Activated CD8-positive, alpha-beta memory T cell treated with anti-CD3 and anti-CD28 coated beads for 4 hours (primary cell): ENCODE data around the gene ZBTB7C.

Experiments used
- DNase-seq, 2 donors: peaks; one replicate each; pipeline ENCODE4 v3.0.0-alpha.2; 2020; ENCODE audit warnings: low read depth in 2 of 2

Gene ZBTB7C

GRCh38 chr18:48355276-48356115 lies 53.7 kb downstream of the ZBTB7C start:
- DNase-seq, result no peak

DNA sequence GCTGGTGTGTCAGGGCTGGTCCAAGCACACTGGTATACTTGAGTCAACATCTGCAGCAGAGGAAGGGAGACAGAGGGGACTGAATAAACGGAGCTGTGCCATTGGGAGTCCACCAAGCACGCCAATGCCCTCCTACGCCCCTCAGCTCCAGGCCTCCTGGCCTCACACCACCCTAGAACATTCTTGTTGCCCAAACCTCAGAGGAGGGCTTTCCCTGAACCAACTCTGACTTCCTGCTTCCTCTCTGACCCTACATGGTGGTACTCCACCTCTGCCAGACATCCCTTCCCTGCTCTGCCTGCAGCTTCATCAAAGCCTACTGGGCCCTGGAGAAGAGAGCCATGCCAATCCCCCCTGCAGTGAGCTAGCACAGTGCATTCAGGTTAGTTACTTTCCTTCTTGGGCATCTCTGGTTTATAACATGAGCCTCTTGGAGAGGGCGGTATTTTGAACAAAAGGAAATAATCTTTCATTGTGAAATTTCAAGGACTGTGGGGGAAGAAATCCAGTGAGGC lies 54.4 kb downstream of the ZBTB7C start:
- no peak for DNase-seq

DNA sequence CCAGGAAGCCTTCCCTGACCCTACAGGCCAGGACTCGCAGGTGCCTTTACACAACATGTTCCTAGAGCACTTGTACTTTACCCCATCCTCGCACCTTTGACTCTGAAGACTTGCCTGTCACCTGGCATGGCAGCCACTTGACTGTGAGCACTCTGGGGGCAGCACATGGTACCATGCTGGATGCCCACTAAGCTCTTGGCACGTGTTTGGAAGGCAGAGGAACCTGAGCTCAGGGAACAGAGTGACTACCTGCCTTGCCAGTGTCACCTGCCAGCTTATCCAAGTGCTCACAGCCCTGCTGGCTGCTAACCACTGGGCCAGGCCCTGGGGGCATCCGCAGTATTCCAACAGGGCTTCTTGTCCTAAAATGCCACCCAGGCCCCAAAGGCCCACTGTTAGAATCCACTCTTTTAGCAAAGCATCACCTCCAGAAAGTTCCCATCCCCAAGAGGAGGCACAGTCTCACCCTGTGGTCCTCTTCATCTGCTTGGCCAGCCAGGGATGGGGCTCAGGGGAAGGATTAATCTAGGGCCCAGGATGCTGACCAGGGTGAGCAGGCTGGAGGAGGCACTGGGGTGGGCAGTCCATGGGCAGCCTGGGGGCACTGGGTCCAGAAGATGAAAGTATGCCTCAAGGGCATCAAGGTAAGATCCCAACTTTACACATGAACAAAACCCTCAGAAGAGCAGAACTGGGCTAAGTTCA lies 57.0 kb downstream of the ZBTB7C start:
- DNase-seq, result no peak

DNA sequence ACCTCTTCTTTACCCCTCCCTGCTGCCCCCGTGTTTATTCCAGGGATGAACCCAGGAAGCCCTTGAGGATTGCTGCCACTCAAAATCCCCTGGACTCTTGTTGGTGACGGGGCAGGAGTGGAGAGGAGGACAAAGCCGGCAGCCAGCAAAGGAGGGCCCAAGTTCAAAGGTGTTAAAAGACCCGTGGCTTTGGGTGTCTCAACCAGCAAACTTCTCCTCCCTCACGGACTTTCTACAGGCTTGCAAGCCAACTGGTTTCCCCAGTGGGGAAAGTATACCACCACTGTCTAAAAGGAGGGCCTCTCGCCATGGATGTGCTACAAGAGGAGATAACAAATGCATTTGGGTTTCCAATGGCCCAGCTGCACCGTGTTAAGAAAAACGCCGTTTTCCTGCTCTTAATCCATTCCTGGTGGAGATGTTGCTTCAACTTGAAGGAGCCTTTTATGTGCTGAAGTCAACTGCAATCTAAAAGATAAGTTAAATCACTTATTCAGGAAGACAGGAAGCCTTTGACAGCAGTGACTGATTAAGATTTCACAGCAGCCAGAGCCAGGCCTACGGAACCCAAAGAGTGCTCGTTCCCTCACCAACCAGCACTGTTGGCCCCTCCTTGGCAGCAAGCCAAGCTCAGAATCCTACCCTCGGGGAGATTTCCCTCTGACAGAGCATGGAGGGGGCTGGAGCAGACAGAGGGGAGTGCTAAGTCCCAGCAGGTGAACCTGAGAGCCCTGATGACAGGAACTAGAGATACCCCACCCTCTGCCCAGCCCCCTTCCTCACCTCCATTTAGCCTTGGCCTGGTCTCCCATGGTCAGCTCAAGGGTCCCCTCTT lies 57.8 kb downstream of the ZBTB7C start:
- no peak for DNase-seq

DNA sequence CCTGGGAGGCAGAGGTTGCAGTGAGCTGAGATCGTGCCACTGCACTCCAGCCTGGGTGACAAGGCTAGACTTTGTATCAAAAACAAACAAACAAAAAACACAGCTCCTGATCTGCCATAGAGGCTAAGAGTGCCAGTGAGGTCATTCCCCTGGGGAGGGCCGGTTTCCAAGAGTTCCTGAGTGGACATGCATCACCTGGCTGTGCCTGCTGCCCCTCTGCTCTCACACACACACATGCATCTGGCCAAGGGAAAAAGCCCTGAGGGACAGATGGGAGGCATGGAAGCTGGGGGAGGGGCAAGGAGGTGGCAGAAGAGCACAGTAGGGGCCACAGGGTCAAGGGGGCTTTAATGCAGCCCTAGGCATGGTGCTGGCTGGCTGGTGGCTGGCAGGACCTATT lies 60.4 kb downstream of the ZBTB7C start:
- no peak for DNase-seq

GRCh38 chr18:48347756-48348326 lies 61.3 kb downstream of the ZBTB7C start:
- DNase-seq, result no peak

GRCh38 chr18:48345596-48345995 lies 63.6 kb downstream of the ZBTB7C start:
- no peak for DNase-seq

GRCh38 chr18:48342581-48342980 lies 66.6 kb downstream of the ZBTB7C start:
- DNase-seq, result no peak

DNA sequence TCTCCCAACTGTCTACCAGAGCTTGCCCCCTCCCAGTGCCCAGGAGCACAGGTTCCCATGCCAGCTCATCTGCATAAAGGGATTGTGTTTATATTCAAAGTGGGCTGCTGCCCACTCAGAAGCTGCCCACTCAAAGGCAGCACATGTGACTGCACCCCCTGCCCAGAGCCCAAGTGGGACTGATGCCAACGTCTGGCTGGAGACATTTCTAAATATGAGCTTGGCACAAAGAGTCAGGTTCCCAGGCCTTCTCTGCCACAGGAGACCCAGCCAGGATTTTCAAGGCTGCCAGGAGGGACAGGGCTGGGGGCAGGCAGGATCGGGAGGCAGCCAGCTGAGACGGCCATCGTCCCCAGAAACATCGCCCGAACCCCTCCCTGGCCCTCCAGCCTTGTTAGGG lies 67.1 kb downstream of the ZBTB7C start:
- no peak for DNase-seq

DNA sequence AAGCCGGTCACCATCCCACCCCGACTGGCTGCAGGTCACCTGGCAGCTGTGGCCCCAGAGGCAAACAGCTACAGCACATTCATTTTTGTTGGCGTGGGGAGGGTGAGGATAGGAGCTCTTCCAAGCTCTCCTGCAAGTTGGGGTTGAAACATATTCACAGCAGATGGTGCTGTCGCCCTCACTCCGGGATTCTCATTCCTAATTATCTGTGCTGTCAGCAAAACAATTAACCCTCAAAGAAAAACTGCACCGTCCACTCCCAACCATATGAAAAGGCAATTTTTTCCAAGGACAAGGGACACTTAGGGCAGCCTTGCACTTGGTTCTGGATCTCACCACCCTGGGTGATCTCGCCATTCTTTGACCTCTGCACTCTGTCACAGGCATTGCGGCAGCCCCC lies 68.6 kb downstream of the ZBTB7C start:
- DNase-seq, result no peak

- no peak for DNase-seq
Measured at GRCh38 chr18:48339692-48340091, 69.5 kb downstream of the ZBTB7C start.

- no peak for DNase-seq
Measured at GRCh38 chr18:48338915-48339314, 70.3 kb downstream of the ZBTB7C start.

- no peak for DNase-seq
Measured at GRCh38 chr18:48337053-48337452, 72.1 kb downstream of the ZBTB7C start.

DNA sequence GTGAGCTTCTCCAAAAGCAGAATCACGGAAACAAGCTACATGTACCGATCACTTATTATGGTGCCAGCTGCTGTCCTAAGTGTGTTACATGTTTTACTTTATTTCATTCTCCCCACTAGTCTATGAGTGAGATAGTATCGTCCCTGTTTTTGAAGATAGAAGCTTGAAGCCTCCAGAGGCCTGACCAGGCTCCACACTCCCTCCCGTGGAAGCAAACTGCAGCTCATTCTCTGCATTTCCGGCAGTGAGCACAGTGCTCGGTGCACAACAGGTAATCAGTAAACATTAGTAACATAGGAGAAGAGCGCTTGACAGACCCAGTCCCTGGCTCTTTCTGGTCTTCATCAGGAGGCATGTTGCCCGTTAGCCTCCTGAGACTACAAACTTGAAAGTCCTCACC lies 72.9 kb downstream of the ZBTB7C start:
- DNase-seq, result no peak

DNA sequence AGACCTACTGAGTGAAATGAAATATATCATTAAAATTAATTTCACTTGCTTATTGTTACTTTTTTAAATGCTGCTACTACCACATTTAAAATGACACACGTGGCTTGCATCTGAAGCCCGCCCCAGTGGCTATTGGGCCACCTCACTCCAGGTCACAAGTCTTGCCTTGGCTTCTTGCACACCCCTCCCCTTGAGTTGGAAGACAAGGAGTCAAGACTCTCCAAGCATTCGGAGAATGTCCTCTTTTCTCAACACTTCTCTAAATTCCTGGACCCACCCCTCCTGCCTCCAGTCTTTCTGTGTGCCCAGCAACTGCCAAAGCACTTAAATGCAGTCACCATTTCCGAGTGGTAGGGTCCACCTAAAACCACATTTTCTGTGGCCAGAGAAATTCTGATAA lies 73.4 kb downstream of the ZBTB7C start:
- no peak for DNase-seq

DNA sequence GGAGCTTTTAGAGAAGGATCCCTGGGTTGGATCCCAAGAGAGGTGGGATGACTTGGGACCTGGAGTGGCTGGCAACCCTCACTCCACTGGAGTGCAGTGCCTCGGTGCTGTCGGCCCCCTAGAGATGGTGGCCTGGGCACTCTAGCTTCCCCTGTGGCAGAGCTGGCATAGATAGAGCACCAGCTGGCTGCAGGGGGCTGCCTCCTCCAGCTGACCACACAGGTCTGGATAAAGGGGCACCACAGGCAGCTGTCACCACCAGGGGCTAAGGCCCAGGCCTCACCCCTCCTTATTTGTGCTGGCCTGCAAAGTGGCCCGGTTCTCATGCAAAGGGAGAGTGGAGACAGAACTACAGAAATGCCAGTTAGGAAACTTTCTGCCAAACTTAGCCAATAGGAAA lies 74.3 kb downstream of the ZBTB7C start:
- DNase-seq, result no peak

- no peak for DNase-seq
Measured at GRCh38 chr18:48333563-48333962, 75.6 kb downstream of the ZBTB7C start.

DNA sequence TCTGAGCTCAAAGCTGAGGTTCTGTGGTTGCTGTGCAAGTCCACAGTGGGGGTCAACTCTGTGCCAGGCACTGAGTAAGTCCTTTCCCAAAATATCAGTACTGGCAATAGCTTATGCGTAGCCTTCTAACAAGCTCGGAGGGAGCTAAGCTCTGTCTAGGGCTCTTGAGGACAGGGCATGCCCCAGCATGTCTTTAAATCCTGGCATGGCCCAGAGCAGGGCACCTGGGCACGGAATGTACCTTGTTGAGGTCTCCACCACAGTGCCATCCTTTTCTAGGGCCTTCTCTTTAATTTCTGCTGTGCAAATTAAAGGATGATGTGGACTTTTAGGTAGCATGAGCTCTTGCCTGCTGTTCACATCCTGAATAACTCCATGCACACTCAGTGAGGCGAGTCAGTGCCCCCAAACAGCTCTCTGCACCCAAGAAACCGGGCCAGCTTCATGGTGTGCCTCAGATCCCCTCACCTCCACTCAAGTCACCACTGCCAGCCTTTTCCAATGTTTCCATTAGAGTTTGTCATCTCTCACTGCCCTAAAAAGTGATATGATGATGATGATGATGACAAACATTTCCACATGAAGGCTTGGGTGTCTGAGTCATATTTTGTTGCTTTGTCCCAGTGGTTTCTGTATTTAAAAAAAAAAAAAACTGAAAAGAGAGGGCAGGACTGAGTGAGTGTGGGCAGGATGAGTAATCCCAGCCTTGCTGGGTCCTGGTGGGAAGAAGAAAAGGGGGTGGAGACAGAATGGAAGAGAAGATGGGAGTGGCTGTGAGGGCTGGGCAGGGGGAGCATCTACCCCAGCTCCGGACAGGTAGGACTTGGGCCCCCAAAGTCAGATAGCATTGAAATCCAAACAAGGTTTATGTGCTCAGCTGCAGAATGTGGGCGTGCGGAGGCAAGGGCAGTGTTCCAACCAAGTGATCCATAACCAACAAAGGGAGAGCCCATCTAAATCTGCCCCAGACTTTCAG lies 78.9 kb downstream of the ZBTB7C start:
- no peak for DNase-seq

DNA sequence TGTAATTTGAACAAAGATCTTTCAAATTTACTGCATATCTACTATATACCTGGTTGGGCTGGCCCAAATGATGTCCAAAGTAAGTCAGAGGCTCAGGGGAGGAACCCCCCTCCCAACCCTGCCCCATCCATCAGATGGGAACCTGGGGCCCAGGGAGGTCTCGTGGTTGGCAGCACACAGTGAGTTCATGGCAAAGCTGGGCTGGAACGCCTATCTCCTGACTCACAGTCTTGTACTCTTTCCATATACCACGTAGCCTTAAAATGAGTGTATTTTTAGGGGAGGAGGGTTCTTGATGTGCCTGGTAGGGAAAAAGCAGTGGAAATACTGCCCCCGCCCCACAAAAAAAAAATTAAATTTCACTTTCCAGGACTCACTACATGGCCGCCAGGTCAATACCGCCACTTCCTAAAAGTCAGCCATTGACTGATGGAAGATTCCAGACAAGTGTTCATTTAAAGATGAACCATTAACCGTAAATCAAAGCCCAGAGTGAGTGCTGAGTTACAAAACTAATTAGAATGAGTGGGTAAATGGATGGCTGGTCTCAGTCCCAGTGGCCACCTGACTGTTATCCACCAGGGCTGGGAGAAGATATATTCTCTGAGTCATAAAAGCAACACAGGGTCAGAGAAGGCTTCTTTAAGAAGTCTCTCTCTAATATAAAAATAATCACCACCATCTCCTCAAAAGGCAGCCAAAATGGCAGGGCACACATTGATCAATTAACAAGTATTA lies 80.5 kb downstream of the ZBTB7C start:
- DNase-seq, result no peak
